ENCODE data around the gene SELE.

SELE gene

GRCh38 chr1:169733924-169734323, at the start of gene SELE:
Gene SELE (minus strand): TSS chr1:169734079. CDS start chr1:169733612, 467 bp downstream.
- in situ Hi-C loops (cut with MboI; ENCODE audit: low sequenced_read_pairs), result no loop called here

GRCh38 chr1:169782596-169782995, 48.7 kb upstream of the SELE start:
- in situ Hi-C loops (cut with MboI; ENCODE audit: low sequenced_read_pairs), result no loop called here

DNA sequence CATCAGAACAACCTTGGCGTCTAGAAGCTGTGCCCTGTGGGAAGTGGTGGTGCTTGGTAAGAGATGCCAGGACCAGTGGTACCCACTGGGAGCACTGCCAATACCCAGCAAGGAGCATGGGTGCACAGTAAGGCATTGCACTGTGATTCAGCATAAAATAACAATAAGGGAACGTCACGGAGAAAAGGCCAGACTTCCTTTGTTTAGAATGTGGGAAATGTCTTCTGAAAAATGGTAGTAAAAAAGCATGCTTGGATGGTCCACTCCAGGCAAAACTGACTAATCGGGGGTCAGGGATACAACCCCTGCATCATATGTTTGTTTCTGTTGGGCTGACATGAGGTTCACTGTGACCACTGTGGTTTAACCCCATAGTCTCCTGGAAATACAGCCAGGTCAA, 46.1 kb upstream of the SELE start:
- in situ Hi-C loops (cut with MboI; ENCODE audit: low sequenced_read_pairs), result no loop called here

- in situ Hi-C loops (cut with MboI; ENCODE audit: low sequenced_read_pairs), result no loop called here
Observed at GRCh38 chr1:169779150-169779549, 45.3 kb upstream of the SELE start.

DNA sequence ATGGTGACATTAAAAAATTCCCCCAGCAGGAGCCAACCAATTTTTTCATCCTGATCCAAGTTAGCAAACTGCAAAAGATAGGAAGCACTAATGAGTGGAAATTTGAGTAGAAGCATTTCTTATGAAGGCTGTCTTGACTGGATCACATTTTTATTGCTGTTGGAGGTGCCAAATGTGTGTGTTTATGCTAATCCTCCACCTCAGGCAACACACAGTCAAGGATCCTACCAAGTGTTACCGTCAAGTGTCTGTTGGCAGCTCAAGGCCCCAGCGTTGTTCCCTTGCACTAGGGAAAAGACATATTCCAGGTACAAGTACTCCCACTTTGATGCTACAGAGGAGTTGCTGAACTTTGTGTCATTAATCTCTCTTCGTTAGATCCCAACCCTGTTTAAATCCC, 42.6 kb upstream of the SELE start:
- in situ Hi-C loops (cut with MboI; ENCODE audit: low sequenced_read_pairs), result no loop called here

DNA sequence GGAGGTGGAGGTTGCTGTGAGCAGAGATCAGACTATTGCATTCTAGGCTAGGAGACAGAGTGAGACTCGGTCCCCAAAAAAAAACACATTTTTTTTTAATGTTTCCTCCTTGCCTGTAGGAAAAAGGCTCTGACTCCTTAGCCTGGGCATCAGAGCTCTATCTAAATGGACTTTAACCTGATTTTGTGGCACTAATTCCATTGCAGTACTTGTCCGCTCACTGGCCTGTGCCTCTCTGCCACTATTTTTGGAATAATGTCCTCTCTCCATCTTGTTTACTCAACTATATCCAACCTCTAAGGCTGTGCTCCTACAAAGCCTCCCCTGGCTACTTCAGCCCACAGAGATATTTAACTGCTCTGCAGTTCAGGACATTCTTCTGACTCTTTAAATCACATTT, 34.3 kb upstream of the SELE start:
- in situ Hi-C loops (cut with MboI; ENCODE audit: low sequenced_read_pairs), result no loop called here

GRCh38 chr1:169765580-169766331, 31.9 kb upstream of the SELE start:
- in situ Hi-C loops (cut with MboI; ENCODE audit: low sequenced_read_pairs), result no loop called here

DNA sequence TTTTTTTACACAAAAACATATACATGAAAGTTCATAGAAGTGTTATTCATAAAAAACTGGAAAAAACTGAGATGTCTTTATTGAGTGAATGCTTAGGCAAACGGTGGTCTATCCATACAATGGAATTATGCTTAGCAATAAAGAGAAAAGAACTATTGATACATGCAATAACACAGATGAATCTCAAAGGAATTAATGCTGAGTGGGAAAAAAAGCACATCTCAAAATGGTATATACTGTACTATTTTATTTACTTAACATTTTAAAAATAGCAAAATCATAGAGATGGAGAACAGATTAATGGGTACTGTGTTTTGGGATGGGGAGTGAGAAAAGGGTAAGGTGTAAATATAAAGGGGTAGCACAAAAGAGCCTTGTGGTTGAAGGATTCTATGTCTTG, 31.0 kb upstream of the SELE start:
- in situ Hi-C loops (cut with MboI; ENCODE audit: low sequenced_read_pairs), result no loop called here

- in situ Hi-C loops (cut with MboI; ENCODE audit: low sequenced_read_pairs), result no loop called here
Observed at GRCh38 chr1:169762699-169763098, 28.8 kb upstream of the SELE start.

GRCh38 chr1:169759038-169759437, 25.2 kb upstream of the SELE start:
- in situ Hi-C loops (cut with MboI; ENCODE audit: low sequenced_read_pairs), result no loop called here

DNA sequence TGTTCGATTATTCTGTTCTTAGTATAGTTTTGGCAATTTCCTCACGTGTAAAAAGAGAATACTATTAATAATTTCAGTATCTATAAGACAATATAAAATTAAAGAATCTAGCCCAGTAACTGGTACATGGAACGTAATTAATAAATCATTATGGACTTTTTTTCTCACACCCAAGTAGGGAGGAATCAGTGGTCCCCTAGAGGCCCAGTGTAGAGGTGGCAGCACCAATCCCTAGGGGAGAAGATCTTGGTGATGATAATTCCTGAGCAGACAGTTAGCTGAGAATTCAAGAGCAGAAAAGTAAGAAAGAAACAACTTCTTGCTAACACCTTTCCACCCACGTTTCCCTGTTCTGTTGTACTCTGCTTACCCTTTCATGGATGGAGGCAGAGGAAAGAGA, 19.7 kb upstream of the SELE start:
- in situ Hi-C loops (cut with MboI; ENCODE audit: low sequenced_read_pairs), result no loop called here

DNA sequence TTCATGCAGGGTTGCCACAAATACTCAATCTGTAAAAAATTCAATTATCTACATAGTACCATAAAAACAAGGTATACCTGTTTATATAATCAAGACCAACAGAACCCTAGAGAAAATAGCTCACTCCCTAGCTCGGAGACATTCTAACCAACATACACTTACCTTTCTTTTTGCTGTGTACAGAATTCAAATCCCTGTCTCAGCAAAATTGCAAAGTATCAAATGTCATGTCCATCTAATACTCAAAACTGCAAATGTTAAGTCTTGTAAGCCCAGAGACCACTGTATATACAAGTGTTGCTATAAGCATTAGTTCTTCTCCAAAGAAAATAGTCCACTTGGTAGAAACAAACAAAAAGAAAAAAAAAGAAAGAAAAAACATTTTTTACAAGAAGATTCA, 16.2 kb upstream of the SELE start:
- in situ Hi-C loops (cut with MboI; ENCODE audit: low sequenced_read_pairs), result no loop called here

GRCh38 chr1:169746550-169746949, 12.7 kb upstream of the SELE start:
- in situ Hi-C loops (cut with MboI; ENCODE audit: low sequenced_read_pairs), result no loop called here

- in situ Hi-C loops (cut with MboI; ENCODE audit: low sequenced_read_pairs), result no loop called here
Observed at GRCh38 chr1:169745015-169745861, 11.4 kb upstream of the SELE start.

GRCh38 chr1:169741666-169742394, 8.0 kb upstream of the SELE start:
- in situ Hi-C loops (cut with MboI; ENCODE audit: low sequenced_read_pairs), result no loop called here

- in situ Hi-C loops (cut with MboI; ENCODE audit: low sequenced_read_pairs), result no loop called here
Observed at GRCh38 chr1:169739980-169740379, 6.1 kb upstream of the SELE start.

DNA sequence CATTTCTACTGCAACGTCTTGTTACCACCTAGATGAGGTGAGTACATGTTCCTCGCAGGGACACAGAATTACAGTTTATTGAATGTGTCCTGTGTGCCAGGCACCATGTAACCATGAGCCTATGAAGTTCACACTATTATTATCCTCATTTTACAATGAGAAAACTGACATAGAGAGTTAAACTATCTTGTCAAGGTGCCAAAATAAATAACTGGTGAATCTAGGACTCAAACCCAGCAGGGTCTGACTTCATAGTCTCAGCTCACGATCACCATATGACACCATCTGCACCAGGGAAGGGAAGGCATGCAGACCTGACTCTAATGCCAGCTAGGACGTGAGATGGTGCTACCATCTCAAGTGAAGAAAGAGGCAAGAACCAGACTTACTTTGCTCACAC, 2.4 kb downstream of the SELE start:
- in situ Hi-C loops (cut with MboI; ENCODE audit: low sequenced_read_pairs), result no loop called here

DNA sequence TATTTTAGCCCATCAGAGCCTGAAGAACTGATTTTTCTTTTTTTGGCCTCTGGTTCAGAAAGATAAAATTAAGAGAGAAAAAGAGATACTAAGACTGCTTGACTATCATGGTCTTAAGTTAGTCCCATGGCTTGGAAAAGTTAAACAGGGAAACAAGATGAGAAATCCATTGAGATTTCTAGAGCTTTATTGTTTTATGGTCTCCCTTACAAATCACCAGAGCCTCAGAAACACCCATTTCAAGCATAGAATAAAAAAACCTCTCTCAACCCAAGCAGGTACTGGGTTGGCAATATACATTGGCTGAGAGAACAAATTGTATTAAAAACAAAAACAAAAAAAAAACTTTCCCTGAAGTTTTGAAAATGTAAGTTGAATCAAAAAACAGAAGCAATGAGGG, 3.9 kb downstream of the SELE start:
- in situ Hi-C loops (cut with MboI; ENCODE audit: low sequenced_read_pairs), result no loop called here

GRCh38 chr1:169727307-169727706, 6.6 kb downstream of the SELE start:
- in situ Hi-C loops (cut with MboI; ENCODE audit: low sequenced_read_pairs), result no loop called here

- in situ Hi-C loops (cut with MboI; ENCODE audit: low sequenced_read_pairs), result no loop called here
Observed at GRCh38 chr1:169726851-169727250, 7.0 kb downstream of the SELE start.

- in situ Hi-C loops (cut with MboI; ENCODE audit: low sequenced_read_pairs), result no loop called here
Observed at GRCh38 chr1:169725930-169726329, 7.9 kb downstream of the SELE start.

GRCh38 chr1:169724168-169724567, 9.7 kb downstream of the SELE start:
- in situ Hi-C loops (cut with MboI; ENCODE audit: low sequenced_read_pairs), result no loop called here

Measured in HL-60/S4 (cell line).